ENCODE results near the gene SLC39A13. TPM values are rescaled to one million over a fixed set of nuclear protein-coding genes. Genes with fewer than 3 reads are reported as not detected.

Gene SLC39A13
- total RNA-seq, 4 donors from 2014 or later, result 68.8 to 218 (median 78.9) TPM

GRCh38 chr11:47360341-47360740 lies 48.0 kb upstream of the SLC39A13 start:
- WGBS, 2 donors (ENCODE audit: low coverage in 1 of 2), result 90% methylated on average over 4 of the region's 15 CpGs; no CpG with 5 or more reads in 1 of the 2 donors
- H3K27me3 ChIP-seq, result no peaks in the 10 kb centered on the region
- no peak overlapping the region for H3K27ac ChIP-seq
- H3K4me3 ChIP-seq, result no peak overlapping the region
- H3K9me3 ChIP-seq, result no peaks in the 10 kb centered on the region
- no peaks in the 10 kb centered on the region for H3K36me3 ChIP-seq
- TF ChIP-seq CTCF (IDR thresholded peaks at IDR 0.05) (no peak), EP300 (IDR thresholded peaks at IDR 0.05) (no peak), POLR2A (IDR thresholded peaks at IDR 0.05) (no peak)
- no peak for ATAC-seq
- H3K4me1 ChIP-seq, result peaks cover 0 to 22% (median 0%) of the 10 kb centered on the region in 3 donors

DNA sequence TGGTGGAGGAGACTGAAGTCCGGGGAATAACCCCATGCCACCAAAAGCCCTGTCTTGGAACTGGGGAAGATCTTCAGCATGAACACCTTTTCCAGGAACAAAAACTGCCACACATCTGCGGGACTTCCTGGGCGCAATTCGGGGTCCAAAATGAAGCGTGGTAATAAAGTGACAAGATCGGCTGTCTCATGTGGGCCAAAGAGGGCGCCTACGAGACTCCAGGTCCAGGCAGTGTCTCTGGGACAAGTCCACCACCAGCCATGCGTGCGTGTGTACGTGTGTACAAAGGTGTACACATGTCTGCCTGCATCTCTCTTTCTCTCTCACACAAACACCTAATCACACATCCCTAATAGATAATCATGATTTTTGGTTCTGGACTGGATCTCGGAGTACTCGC lies 47.0 kb upstream of the SLC39A13 start:
- no peaks in the 10 kb centered on the region for H3K36me3 ChIP-seq
- H3K4me1 ChIP-seq, result peaks cover 0 to 13% (median 0%) of the 10 kb centered on the region in 3 donors
- TF ChIP-seq EP300 (IDR thresholded peaks at IDR 0.05) (no peak), CTCF (IDR thresholded peaks at IDR 0.05) (no peak), POLR2A (IDR thresholded peaks at IDR 0.05) (no peak), POLR2AphosphoS5 (IDR thresholded peaks at IDR 0.05) (no peak)
- no peaks in the 10 kb centered on the region for H3K9me3 ChIP-seq
- ATAC-seq, result no peak
- no peak overlapping the region for H3K27ac ChIP-seq
- H3K4me3 ChIP-seq, result no peak overlapping the region
- 73 to 83% methylated on average over 6 to 10 of the region's 13 CpGs for WGBS, 2 donors (ENCODE audit: low coverage in 1 of 2)
- H3K27me3 ChIP-seq, result no peaks in the 10 kb centered on the region

DNA sequence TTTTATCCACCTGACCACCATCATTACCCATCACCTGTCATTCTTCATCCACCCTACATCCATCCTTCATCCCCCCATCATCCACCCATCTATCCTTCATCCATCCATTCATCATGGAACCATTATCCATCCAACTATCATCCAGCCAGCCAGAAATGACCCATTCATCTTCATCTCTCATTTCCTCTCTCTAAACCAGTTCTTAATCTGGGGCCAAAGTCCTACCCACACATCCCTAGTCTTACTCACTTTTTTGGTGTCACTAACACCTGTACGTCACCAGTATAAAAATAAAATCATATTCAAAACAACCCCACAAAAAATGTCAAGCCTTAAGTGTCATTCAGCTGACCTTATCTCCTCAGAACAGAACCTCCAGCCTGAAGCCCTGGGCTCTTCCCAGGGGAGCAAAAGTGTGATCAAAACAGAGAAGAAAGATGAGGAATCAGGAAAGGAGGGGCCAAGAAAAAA lies 42.3 kb upstream of the SLC39A13 start:
- Histone ChIP-seq H3K27ac (no peak overlapping the region), H3K27me3 (no peaks in the 10 kb centered on the region), H3K4me1 (no peaks in the 10 kb centered on the region), H3K9me3 (no peaks in the 10 kb centered on the region), H3K36me3 (no peaks in the 10 kb centered on the region), H3K4me3 (no peak overlapping the region)
- TF ChIP-seq POLR2A (IDR thresholded peaks at IDR 0.05), result no peak
- no peak for TF ChIP-seq POLR2AphosphoS5 (IDR thresholded peaks at IDR 0.05)
- TF ChIP-seq CTCF (IDR thresholded peaks at IDR 0.05), result no peak
- no peak for TF ChIP-seq EP300 (IDR thresholded peaks at IDR 0.05)
- no CpG with 5 or more reads among the region's 1 CpG for WGBS, 2 donors (ENCODE audit: low coverage in 1 of 2)
- ATAC-seq, result no peak

- TF ChIP-seq POLR2AphosphoS5 (IDR thresholded peaks at IDR 0.05) (no peak), EP300 (IDR thresholded peaks at IDR 0.05) (no peak), CTCF (IDR thresholded peaks at IDR 0.05) (no peak), POLR2A (IDR thresholded peaks at IDR 0.05) (no peak)
- H3K4me3 ChIP-seq, result no peak overlapping the region
- no peak overlapping the region for H3K27ac ChIP-seq
- no peaks in the 10 kb centered on the region for H3K9me3 ChIP-seq
- H3K27me3 ChIP-seq, result no peaks in the 10 kb centered on the region
- H3K36me3 ChIP-seq, result no peaks in the 10 kb centered on the region
- peaks cover 0 to 8% (median 0%) of the 10 kb centered on the region in 3 donors for H3K4me1 ChIP-seq
- 47 to 60% methylated on average over 2 to 3 of the region's 3 CpGs for WGBS, 2 donors (ENCODE audit: low coverage in 1 of 2)
- no peak for ATAC-seq
These were observed 38.7 kb upstream of the SLC39A13 start for GRCh38 chr11:47369676-47370075.

GRCh38 chr11:47372422-47372821 lies 36.0 kb upstream of the SLC39A13 start:
- 64% methylated on average over 6 of the region's 7 CpGs; no CpG with 5 or more reads in 1 of the 2 donors for WGBS, 2 donors (ENCODE audit: low coverage in 1 of 2)
- Histone ChIP-seq H3K27ac (no peak overlapping the region), H3K9me3 (no peaks in the 10 kb centered on the region), H3K4me1 (peaks cover 0 to 8% (median 0%) of the 10 kb centered on the region in 3 donors), H3K36me3 (no peaks in the 10 kb centered on the region), H3K4me3 (no peak overlapping the region), H3K27me3 (no peaks in the 10 kb centered on the region)
- no peak for ATAC-seq
- TF ChIP-seq POLR2AphosphoS5 (IDR thresholded peaks at IDR 0.05) (no peak), CTCF (IDR thresholded peaks at IDR 0.05) (no peak), EP300 (IDR thresholded peaks at IDR 0.05) (no peak), POLR2A (IDR thresholded peaks at IDR 0.05) (no peak)

All from gastroesophageal sphincter (tissue), 4 donors.